ENCODE data around the gene ITGA11.

ITGA11 gene

DNA sequence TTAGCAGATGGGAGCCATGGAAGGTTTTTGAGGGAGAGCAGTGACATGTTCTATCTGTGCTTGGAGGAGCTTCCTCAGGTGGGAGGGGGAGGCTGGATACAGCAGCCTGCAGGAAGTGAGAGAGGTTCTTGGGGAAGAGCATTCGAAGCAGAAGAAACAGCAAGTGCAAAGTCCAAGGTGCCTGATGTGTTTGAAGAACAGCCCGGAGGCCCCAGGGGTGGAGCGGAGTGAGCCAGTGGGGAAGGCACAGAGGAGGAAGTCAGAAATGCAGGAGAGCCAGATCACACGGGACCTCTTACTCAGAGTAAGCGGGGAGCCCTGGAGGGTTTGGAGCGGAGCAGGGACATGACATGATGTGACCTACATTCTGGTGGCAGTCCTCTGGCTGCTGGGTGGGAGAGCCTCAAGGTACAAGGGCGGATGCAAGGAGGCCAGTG lies 10.8 kb downstream of the ITGA11 start:
- H3F3A ChIP-seq (ENCODE audit: insufficient read depth, low read length): no peaks in the 10 kb centered on the region
- H3K36me3 ChIP-seq (ENCODE audit: insufficient read depth, low read length): no peaks in the 10 kb centered on the region
- H3K9me3 ChIP-seq (ENCODE audit: low read length): no peaks in the 10 kb centered on the region
- no peak overlapping the region for H2AFZ ChIP-seq (ENCODE audit: low read length)
- no peaks in the 10 kb centered on the region for H4K20me1 ChIP-seq (ENCODE audit: insufficient read depth, low read length)
- H3K9ac ChIP-seq (ENCODE audit: low read length): no peak overlapping the region
- no peaks in the 10 kb centered on the region for H3K9me2 ChIP-seq (ENCODE audit: low read depth, low read length)
- no peaks in the 10 kb centered on the region for H3K4me1 ChIP-seq (ENCODE audit: insufficient read depth, low read length, severe bottlenecking)
- H3K4me2 ChIP-seq (ENCODE audit: low read length): no peak overlapping the region
- no peaks in the 10 kb centered on the region for H3K79me2 ChIP-seq (ENCODE audit: insufficient read depth, low read length)
- H3K27me3 ChIP-seq (ENCODE audit: insufficient read depth, low read length): 0 out of 2 replicates have a peak, but pooled peaks cover 3% of the 10 kb centered on the region
- no peak for TF ChIP-seq EZH2 (IDR thresholded peaks at IDR 0.05; ENCODE audit: borderline replicate concordance, low read length)
- TF ChIP-seq, protein P1, sequence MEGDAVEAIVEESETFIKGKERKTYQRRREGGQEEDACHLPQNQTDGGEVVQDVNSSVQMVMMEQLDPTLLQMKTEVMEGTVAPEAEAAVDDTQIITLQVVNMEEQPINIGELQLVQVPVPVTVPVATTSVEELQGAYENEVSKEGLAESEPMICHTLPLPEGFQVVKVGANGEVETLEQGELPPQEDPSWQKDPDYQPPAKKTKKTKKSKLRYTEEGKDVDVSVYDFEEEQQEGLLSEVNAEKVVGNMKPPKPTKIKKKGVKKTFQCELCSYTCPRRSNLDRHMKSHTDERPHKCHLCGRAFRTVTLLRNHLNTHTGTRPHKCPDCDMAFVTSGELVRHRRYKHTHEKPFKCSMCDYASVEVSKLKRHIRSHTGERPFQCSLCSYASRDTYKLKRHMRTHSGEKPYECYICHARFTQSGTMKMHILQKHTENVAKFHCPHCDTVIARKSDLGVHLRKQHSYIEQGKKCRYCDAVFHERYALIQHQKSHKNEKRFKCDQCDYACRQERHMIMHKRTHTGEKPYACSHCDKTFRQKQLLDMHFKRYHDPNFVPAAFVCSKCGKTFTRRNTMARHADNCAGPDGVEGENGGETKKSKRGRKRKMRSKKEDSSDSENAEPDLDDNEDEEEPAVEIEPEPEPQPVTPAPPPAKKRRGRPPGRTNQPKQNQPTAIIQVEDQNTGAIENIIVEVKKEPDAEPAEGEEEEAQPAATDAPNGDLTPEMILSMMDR (IDR thresholded peaks at IDR 0.05; ENCODE audit: low read length): no peak
- H3K27ac ChIP-seq (ENCODE audit: low read depth, low read length, poor library complexity, severe bottlenecking): no peak overlapping the region
- H3K4me3 ChIP-seq (ENCODE audit: low read depth, low read length, poor library complexity, severe bottlenecking): no peak overlapping the region

DNA sequence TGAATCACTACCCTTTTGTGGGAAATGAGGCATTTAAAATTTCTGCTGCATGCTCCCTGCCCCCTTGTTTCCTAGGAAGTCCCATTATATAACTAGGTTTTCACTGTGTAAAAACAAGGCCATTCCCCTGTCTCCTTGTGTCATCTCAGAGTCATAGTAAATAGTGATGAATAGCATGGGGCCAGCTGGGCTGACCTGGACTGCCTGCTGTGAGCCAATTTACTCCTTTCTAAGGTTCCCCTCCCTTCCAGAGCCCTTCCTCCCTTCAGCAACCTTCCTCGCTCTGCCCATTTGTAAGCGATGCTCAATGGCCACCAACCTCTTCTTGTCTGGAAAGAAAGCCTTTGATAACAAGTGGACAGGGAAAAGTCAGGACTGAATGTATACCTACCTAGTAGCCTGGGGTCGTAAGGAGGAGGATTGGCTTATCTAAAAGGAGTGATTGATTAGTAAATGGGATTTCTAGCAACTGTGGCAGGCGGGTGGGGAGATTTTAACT lies 11.7 kb downstream of the ITGA11 start:
- H3K27ac ChIP-seq (ENCODE audit: low read depth, low read length, poor library complexity, severe bottlenecking): no peak overlapping the region
- no peaks in the 10 kb centered on the region for H3K79me2 ChIP-seq (ENCODE audit: insufficient read depth, low read length)
- H3K9me2 ChIP-seq (ENCODE audit: low read depth, low read length): no peaks in the 10 kb centered on the region
- H3F3A ChIP-seq (ENCODE audit: insufficient read depth, low read length): no peaks in the 10 kb centered on the region
- H3K9me3 ChIP-seq (ENCODE audit: low read length): no peaks in the 10 kb centered on the region
- no peak overlapping the region for H2AFZ ChIP-seq (ENCODE audit: low read length)
- no peaks in the 10 kb centered on the region for H4K20me1 ChIP-seq (ENCODE audit: insufficient read depth, low read length)
- no peak overlapping the region for H3K4me2 ChIP-seq (ENCODE audit: low read length)
- H3K9ac ChIP-seq (ENCODE audit: low read length): no peak overlapping the region
- 0 out of 2 replicates have a peak, but pooled peaks cover 3% of the 10 kb centered on the region for H3K27me3 ChIP-seq (ENCODE audit: insufficient read depth, low read length)
- no peak overlapping the region for H3K4me3 ChIP-seq (ENCODE audit: low read depth, low read length, poor library complexity, severe bottlenecking)
- H3K36me3 ChIP-seq (ENCODE audit: insufficient read depth, low read length): no peaks in the 10 kb centered on the region
- TF ChIP-seq, protein P1 (IDR thresholded peaks at IDR 0.05; ENCODE audit: low read length): no peak
- TF ChIP-seq EZH2 (IDR thresholded peaks at IDR 0.05; ENCODE audit: borderline replicate concordance, low read length): no peak
- H3K4me1 ChIP-seq (ENCODE audit: insufficient read depth, low read length, severe bottlenecking): no peaks in the 10 kb centered on the region

DNA sequence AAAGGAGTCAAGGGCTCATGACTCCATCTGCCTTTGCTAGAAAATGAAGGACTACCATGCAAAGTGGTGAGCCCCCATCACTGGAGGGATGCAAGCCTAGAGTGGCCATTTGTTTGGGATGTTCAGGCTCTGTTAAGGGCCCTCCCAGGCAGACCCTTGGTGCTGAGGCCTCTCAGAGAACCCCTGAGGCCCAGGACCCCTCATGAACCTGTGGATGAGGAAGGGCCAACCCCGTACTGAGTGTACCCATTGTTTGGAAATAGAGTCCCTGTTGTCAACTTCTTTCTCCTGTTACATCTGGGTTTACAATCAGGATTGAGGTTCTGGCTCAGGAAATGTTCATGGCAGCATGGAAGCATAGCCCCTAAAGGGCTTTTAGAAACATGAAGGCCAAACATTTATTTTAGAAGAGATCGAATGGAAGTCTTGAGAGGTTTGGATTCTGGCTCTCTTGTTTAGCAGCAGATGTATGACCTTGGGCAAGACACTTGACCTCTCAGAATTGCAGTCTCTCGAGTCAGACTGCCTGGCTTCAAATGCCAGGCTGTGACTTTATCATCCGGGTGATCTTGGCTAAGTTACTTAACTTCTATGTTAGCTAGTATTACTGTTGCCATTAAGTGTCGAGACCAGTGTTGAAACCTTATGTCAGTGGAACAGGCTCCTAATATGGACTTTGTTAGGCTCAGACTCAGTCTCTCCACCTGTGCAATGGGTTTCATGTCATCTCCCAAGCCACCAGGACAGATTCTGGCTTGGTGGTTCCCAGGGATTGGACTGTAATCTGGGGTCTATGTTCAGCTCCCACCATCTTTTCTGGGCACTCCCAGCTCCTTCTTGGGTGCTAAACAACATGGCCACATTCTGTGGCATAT lies 12.4 kb downstream of the ITGA11 start:
- H3K27me3 ChIP-seq (ENCODE audit: insufficient read depth, low read length): 0 out of 2 replicates have a peak, but pooled peaks cover 3% of the 10 kb centered on the region
- H3K4me2 ChIP-seq (ENCODE audit: low read length): no peak overlapping the region
- H3K27ac ChIP-seq (ENCODE audit: low read depth, low read length, poor library complexity, severe bottlenecking): no peak overlapping the region
- H2AFZ ChIP-seq (ENCODE audit: low read length): no peak overlapping the region
- H3K36me3 ChIP-seq (ENCODE audit: insufficient read depth, low read length): no peaks in the 10 kb centered on the region
- H3K9me3 ChIP-seq (ENCODE audit: low read length): no peaks in the 10 kb centered on the region
- H3K4me1 ChIP-seq (ENCODE audit: insufficient read depth, low read length, severe bottlenecking): no peaks in the 10 kb centered on the region
- no peak overlapping the region for H3K9ac ChIP-seq (ENCODE audit: low read length)
- TF ChIP-seq, protein P1 (IDR thresholded peaks at IDR 0.05; ENCODE audit: low read length): no peak
- TF ChIP-seq EZH2 (IDR thresholded peaks at IDR 0.05; ENCODE audit: borderline replicate concordance, low read length): no peak
- H4K20me1 ChIP-seq (ENCODE audit: insufficient read depth, low read length): no peaks in the 10 kb centered on the region
- H3K79me2 ChIP-seq (ENCODE audit: insufficient read depth, low read length): no peaks in the 10 kb centered on the region
- H3K4me3 ChIP-seq (ENCODE audit: low read depth, low read length, poor library complexity, severe bottlenecking): no peak overlapping the region
- no peaks in the 10 kb centered on the region for H3F3A ChIP-seq (ENCODE audit: insufficient read depth, low read length)
- H3K9me2 ChIP-seq (ENCODE audit: low read depth, low read length): no peaks in the 10 kb centered on the region

Data from OCI-LY1 (cell line).